Loucy (cell line): ENCODE results near the gene RHOG.

Source experiments
- EZH2phosphoT487 ChIP-seq: fragments of 200-600 bp; IDR thresholded peaks from 2 replicates; pipeline ENCODE4 v1.6.1; 2018; ENCODE audit warnings: antibody characterized with exemption, mild to moderate bottlenecking, moderate library complexity, borderline replicate concordance
- TF ChIP-seq, protein P1 (sequence below): fragments of 200-600 bp; sonication (generic); conservative IDR thresholded peaks from 2 replicates; pipeline ENCODE4 v1.5.1; 2014; ENCODE audit warnings: mild to moderate bottlenecking, antibody characterized with exemption, low read length

DNA sequence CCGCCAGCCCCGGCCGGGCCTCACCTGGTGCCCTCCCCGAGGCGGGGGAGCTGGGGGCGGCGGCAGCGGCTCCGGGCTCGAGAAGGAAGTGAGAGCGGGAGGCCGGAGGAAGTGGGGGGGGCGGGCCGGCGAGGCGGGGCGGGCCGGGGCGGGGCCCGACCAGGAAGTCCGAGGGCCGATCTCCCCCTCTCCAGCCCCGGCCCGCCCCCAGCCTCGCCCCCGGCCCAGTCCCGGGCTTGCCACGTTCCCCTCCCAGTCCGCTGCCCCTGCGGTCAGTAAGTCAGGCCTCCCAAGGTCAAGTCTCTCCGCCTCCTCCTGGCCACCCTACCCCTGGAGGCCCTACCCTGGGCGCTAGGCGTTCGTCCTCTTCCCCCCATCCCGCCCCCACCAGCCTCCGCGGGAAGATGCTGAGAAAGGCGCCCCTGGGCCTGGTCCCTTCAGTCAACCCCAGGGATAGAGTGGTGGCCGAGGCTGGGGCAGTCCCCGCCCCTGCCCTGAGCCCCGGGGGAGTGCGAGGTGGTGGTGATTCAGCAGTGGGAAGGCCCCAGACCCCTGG lies at the start of gene RHOG:
- no peak for TF ChIP-seq EZH2phosphoT487
- TF ChIP-seq, protein P1, sequence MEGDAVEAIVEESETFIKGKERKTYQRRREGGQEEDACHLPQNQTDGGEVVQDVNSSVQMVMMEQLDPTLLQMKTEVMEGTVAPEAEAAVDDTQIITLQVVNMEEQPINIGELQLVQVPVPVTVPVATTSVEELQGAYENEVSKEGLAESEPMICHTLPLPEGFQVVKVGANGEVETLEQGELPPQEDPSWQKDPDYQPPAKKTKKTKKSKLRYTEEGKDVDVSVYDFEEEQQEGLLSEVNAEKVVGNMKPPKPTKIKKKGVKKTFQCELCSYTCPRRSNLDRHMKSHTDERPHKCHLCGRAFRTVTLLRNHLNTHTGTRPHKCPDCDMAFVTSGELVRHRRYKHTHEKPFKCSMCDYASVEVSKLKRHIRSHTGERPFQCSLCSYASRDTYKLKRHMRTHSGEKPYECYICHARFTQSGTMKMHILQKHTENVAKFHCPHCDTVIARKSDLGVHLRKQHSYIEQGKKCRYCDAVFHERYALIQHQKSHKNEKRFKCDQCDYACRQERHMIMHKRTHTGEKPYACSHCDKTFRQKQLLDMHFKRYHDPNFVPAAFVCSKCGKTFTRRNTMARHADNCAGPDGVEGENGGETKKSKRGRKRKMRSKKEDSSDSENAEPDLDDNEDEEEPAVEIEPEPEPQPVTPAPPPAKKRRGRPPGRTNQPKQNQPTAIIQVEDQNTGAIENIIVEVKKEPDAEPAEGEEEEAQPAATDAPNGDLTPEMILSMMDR = no peak
